ENCODE results near the gene BNIP3. TPM values are rescaled to one million over a fixed set of nuclear protein-coding genes. Genes with fewer than 3 reads are reported as not detected.

BNIP3 gene
- total and polyA plus RNA-seq, 2 of the 13 experiments (the other 11 are each of a cell fraction or from before 2014, with no cell fraction given) = 73.7 to 223 TPM

- TF ChIP-seq NFYC (CRISPR knock-in tag; IDR thresholded peaks at IDR 0.05) = peak; percentile 65
- peak; percentile 83 for TF ChIP-seq DRAP1 (CRISPR knock-in tag; IDR thresholded peaks at IDR 0.05)
- TF ChIP-seq CHD2 (IDR thresholded peaks at IDR 0.05; ENCODE audit: low read depth, low read length) = no peak
- TF ChIP-seq MXI1 (IDR thresholded peaks at IDR 0.05; ENCODE audit: borderline replicate concordance, low read depth, low read length) = no peak
- no peak for TF ChIP-seq HMGA1 (CRISPR knock-in tag; conservative IDR thresholded peaks at IDR 0.05)
- no peak for TF ChIP-seq MZF1 (CRISPR knock-in tag; IDR thresholded peaks at IDR 0.05; ENCODE audit: borderline replicate concordance)
- no peak for TF ChIP-seq ZNF746 (CRISPR knock-in tag; IDR thresholded peaks at IDR 0.05)
- TF ChIP-seq CTCF (CRISPR knock-in tag; IDR thresholded peaks at IDR 0.05) = peak; percentile 56
- no peak for TF ChIP-seq TEAD3 (CRISPR knock-in tag; optimal IDR thresholded peaks at IDR 0.05; ENCODE audit: borderline replicate concordance)
- TF ChIP-seq DDIT3 (CRISPR knock-in tag; IDR thresholded peaks at IDR 0.05) = no peak
- TF ChIP-seq MED1 (CRISPR knock-in tag; IDR thresholded peaks at IDR 0.05) = 0 out of 2 replicates have a peak, but pooled peaks have one; percentile 10
- 0 out of 2 replicates have a peak, but pooled peaks have one; percentile 12 for TF ChIP-seq RXRA (CRISPR knock-in tag; IDR thresholded peaks at IDR 0.05)
- 0 out of 2 replicates have a peak, but pooled peaks have one; percentile 16 for TF ChIP-seq MAX (IDR thresholded peaks at IDR 0.05)
- peak; percentile 29 for TF ChIP-seq STAG1 (CRISPR knock-in tag; IDR thresholded peaks at IDR 0.05)
- TF ChIP-seq ZNF513 (CRISPR knock-in tag; conservative IDR thresholded peaks at IDR 0.05) = no peak
- no peak for TF ChIP-seq NRL (CRISPR knock-in tag; IDR thresholded peaks at IDR 0.05; ENCODE audit: borderline replicate concordance)
- TF ChIP-seq FOXO1 (CRISPR knock-in tag; IDR thresholded peaks at IDR 0.05) = no peak
- no peak for TF ChIP-seq ZNF670 (CRISPR knock-in tag; IDR thresholded peaks at IDR 0.05; ENCODE audit: borderline replicate concordance)
- TF ChIP-seq NFIB (CRISPR knock-in tag; IDR thresholded peaks at IDR 0.05; ENCODE audit: borderline replicate concordance) = no peak
- TF ChIP-seq ZFP62 (CRISPR knock-in tag; IDR thresholded peaks at IDR 0.05) = no peak
Measured at GRCh38 chr10:132001238-132001972, 19.7 kb upstream of the BNIP3 start (continued).

All from HepG2 (cell line).